Measurements from ENCODE around the gene NEDD4L.

Gene NEDD4L

GRCh38 chr18:58398648-58399398, 354.8 kb downstream of the NEDD4L start:
- Histone ChIP-seq H3K36me3 (ENCODE audit: low read length) (no peaks in the 10 kb centered on the region), H3K79me2 (ENCODE audit: insufficient read depth, low read length) (no peaks in the 10 kb centered on the region), H3K9me3 (ENCODE audit: insufficient read depth, low read length) (no peaks in the 10 kb centered on the region), H3K27ac (ENCODE audit: low read depth, low read length) (no peak overlapping the region), H2AFZ (ENCODE audit: low read depth, low read length, severe bottlenecking) (no peak overlapping the region), H3K4me2 (ENCODE audit: low read depth, low read length, poor library complexity, severe bottlenecking) (no peak overlapping the region), H3K9me2 (replicated peaks; ENCODE audit: insufficient read depth, low read length) (no peaks in the 10 kb centered on the region), H3F3A (ENCODE audit: insufficient read depth) (no peaks in the 10 kb centered on the region), H4K20me1 (ENCODE audit: low read depth, low read length) (no peaks in the 10 kb centered on the region), H3K9ac (ENCODE audit: low read length) (no peak overlapping the region), H3K4me3 (ENCODE audit: insufficient read depth, low read length, poor library complexity, severe bottlenecking) (no peak overlapping the region), H3K27me3 (ENCODE audit: low read length) (no peaks in the 10 kb centered on the region)
- TF ChIP-seq EZH2phosphoT487 (conservative IDR thresholded peaks at IDR 0.05; ENCODE audit: low read length) (no peak), CTCF (IDR thresholded peaks at IDR 0.05; ENCODE audit: insufficient read depth, low read length, poor library complexity, severe bottlenecking) (no peak)

- Histone ChIP-seq H4K20me1 (ENCODE audit: low read depth, low read length) (no peaks in the 10 kb centered on the region), H3K27ac (ENCODE audit: low read depth, low read length) (no peak overlapping the region), H3K9ac (ENCODE audit: low read length) (no peak overlapping the region), H3K79me2 (ENCODE audit: insufficient read depth, low read length) (no peaks in the 10 kb centered on the region), H2AFZ (ENCODE audit: low read depth, low read length, severe bottlenecking) (no peak overlapping the region), H3K4me3 (ENCODE audit: insufficient read depth, low read length, poor library complexity, severe bottlenecking) (no peak overlapping the region), H3K4me2 (ENCODE audit: low read depth, low read length, poor library complexity, severe bottlenecking) (no peak overlapping the region), H3K9me2 (replicated peaks; ENCODE audit: insufficient read depth, low read length) (no peaks in the 10 kb centered on the region), H3K27me3 (ENCODE audit: low read length) (no peaks in the 10 kb centered on the region), H3K9me3 (ENCODE audit: insufficient read depth, low read length) (no peaks in the 10 kb centered on the region), H3F3A (ENCODE audit: insufficient read depth) (no peaks in the 10 kb centered on the region), H3K36me3 (ENCODE audit: low read length) (no peaks in the 10 kb centered on the region)
- TF ChIP-seq EZH2phosphoT487 (conservative IDR thresholded peaks at IDR 0.05; ENCODE audit: low read length) (no peak), CTCF (IDR thresholded peaks at IDR 0.05; ENCODE audit: insufficient read depth, low read length, poor library complexity, severe bottlenecking) (no peak)
Observed at GRCh38 chr18:58400331-58400870, 356.4 kb downstream of the NEDD4L start.

- Histone ChIP-seq H3K4me2 (ENCODE audit: low read depth, low read length, poor library complexity, severe bottlenecking) (no peak overlapping the region), H4K20me1 (ENCODE audit: low read depth, low read length) (no peaks in the 10 kb centered on the region), H3K27ac (ENCODE audit: low read depth, low read length) (no peak overlapping the region), H3K27me3 (ENCODE audit: low read length) (no peaks in the 10 kb centered on the region), H2AFZ (ENCODE audit: low read depth, low read length, severe bottlenecking) (no peak overlapping the region), H3K9ac (ENCODE audit: low read length) (no peak overlapping the region), H3K9me3 (ENCODE audit: insufficient read depth, low read length) (no peaks in the 10 kb centered on the region), H3K4me3 (ENCODE audit: insufficient read depth, low read length, poor library complexity, severe bottlenecking) (no peak overlapping the region), H3K79me2 (ENCODE audit: insufficient read depth, low read length) (no peaks in the 10 kb centered on the region), H3F3A (ENCODE audit: insufficient read depth) (no peaks in the 10 kb centered on the region), H3K9me2 (replicated peaks; ENCODE audit: insufficient read depth, low read length) (no peaks in the 10 kb centered on the region), H3K36me3 (ENCODE audit: low read length) (no peaks in the 10 kb centered on the region)
- TF ChIP-seq EZH2phosphoT487 (conservative IDR thresholded peaks at IDR 0.05; ENCODE audit: low read length) (no peak), CTCF (IDR thresholded peaks at IDR 0.05; ENCODE audit: insufficient read depth, low read length, poor library complexity, severe bottlenecking) (no peak)
Observed at GRCh38 chr18:58401191-58401590, 357.2 kb downstream of the NEDD4L start.
